ENCODE measurements around the gene HAVCR1. TPM values are rescaled to one million over a fixed set of nuclear protein-coding genes. Genes with fewer than 3 reads are reported as not detected.

Gene HAVCR1
- total and polyA plus RNA-seq, 4 donors: 0.12 to 0.46 (median 0.36) TPM

GRCh38 chr5:157100140-157100679 lies 41.3 kb upstream of the HAVCR1 start:
- ATAC-seq (ENCODE audit: insufficient read depth, low FRiP score): peak; percentile 79
- WGBS, 2 donors: 49 to 56% methylated on average over 2 of the region's 2 CpGs

GRCh38 chr5:157088342-157088990 lies 29.6 kb upstream of the HAVCR1 start:
- no peaks in the 10 kb centered on the region for H3K9me3 ChIP-seq (ENCODE audit: control insufficient read depth in 4 of 4, insufficient read depth in 3 of 4, low read length in 3 of 4)
- H3K36me3 ChIP-seq (ENCODE audit: control insufficient read depth in 4 of 4, insufficient read depth in 4 of 4, low read length in 4 of 4): no peaks in the 10 kb centered on the region
- WGBS, 2 donors: 74 to 79% methylated on average over 3 of the region's 3 CpGs
- H3K27me3 ChIP-seq (ENCODE audit: control insufficient read depth in 3 of 3, insufficient read depth in 3 of 3, low read length in 2 of 3): no peaks in the 10 kb centered on the region
- H3K4me3 ChIP-seq: no peak overlapping the region
- ATAC-seq (ENCODE audit: insufficient read depth, low FRiP score) (no peak), DNase-seq (no peak)
- no peak for TF ChIP-seq CTCF (IDR thresholded peaks at IDR 0.05; ENCODE audit: control extremely low read depth, extremely low read depth)
- no peak overlapping the region for H3K27ac ChIP-seq (ENCODE audit: low read depth in 1 of 2, low read length in 1 of 2)
- H3K4me1 ChIP-seq (ENCODE audit: control insufficient read depth in 5 of 5, insufficient read depth in 5 of 5, low read length in 5 of 5): no peaks in the 10 kb centered on the region
- no peak overlapping the region for H3K9ac ChIP-seq (ENCODE audit: insufficient read depth in 1 of 2, low read length in 2 of 2)

More at GRCh38 chr5:157100140-157100679, 41.3 kb upstream of the HAVCR1 start:
- no peak for TF ChIP-seq CTCF (IDR thresholded peaks at IDR 0.05; ENCODE audit: control extremely low read depth, extremely low read depth)
- Histone ChIP-seq H3K27me3 (ENCODE audit: control insufficient read depth in 3 of 3, insufficient read depth in 3 of 3, low read length in 2 of 3) (no peaks in the 10 kb centered on the region), H3K27ac (ENCODE audit: low read depth in 1 of 2, low read length in 1 of 2) (no peak overlapping the region), H3K9ac (ENCODE audit: insufficient read depth in 1 of 2, low read length in 2 of 2) (no peak overlapping the region), H3K4me3 (no peak overlapping the region), H3K9me3 (ENCODE audit: control insufficient read depth in 4 of 4, insufficient read depth in 3 of 4, low read length in 3 of 4) (no peaks in the 10 kb centered on the region), H3K36me3 (ENCODE audit: control insufficient read depth in 4 of 4, insufficient read depth in 4 of 4, low read length in 4 of 4) (no peaks in the 10 kb centered on the region), H3K4me1 (ENCODE audit: control insufficient read depth in 5 of 5, insufficient read depth in 5 of 5, low read length in 5 of 5) (peaks cover 0 to 3% (median 0%) of the 10 kb centered on the region in 5 donors)
- peak in 1 of 3 donors; percentile 28 for DNase-seq

GRCh38 chr5:157086751-157087359 lies 27.9 kb upstream of the HAVCR1 start:
- Histone ChIP-seq H3K9ac (ENCODE audit: insufficient read depth in 1 of 2, low read length in 2 of 2) (no peak overlapping the region), H3K27ac (ENCODE audit: low read depth in 1 of 2, low read length in 1 of 2) (no peak overlapping the region), H3K4me1 (ENCODE audit: control insufficient read depth in 5 of 5, insufficient read depth in 5 of 5, low read length in 5 of 5) (no peaks in the 10 kb centered on the region), H3K36me3 (ENCODE audit: control insufficient read depth in 4 of 4, insufficient read depth in 4 of 4, low read length in 4 of 4) (no peaks in the 10 kb centered on the region), H3K9me3 (ENCODE audit: control insufficient read depth in 4 of 4, insufficient read depth in 3 of 4, low read length in 3 of 4) (no peaks in the 10 kb centered on the region), H3K4me3 (no peak overlapping the region), H3K27me3 (ENCODE audit: control insufficient read depth in 3 of 3, insufficient read depth in 3 of 3, low read length in 2 of 3) (no peaks in the 10 kb centered on the region)
- DNase-seq: no peak
- TF ChIP-seq CTCF (IDR thresholded peaks at IDR 0.05; ENCODE audit: control extremely low read depth, extremely low read depth): no peak
- no peak for ATAC-seq (ENCODE audit: insufficient read depth, low FRiP score)
- WGBS, 2 donors: 86 to 94% methylated on average over 8 of the region's 8 CpGs
